ENCODE measurements around the gene COLEC11. TPM values are rescaled to one million over a fixed set of nuclear protein-coding genes. Genes with fewer than 3 reads are reported as not detected.

The COLEC11 gene
- total RNA-seq, 1 experiment from 2014 or later: 1.3 TPM

DNA sequence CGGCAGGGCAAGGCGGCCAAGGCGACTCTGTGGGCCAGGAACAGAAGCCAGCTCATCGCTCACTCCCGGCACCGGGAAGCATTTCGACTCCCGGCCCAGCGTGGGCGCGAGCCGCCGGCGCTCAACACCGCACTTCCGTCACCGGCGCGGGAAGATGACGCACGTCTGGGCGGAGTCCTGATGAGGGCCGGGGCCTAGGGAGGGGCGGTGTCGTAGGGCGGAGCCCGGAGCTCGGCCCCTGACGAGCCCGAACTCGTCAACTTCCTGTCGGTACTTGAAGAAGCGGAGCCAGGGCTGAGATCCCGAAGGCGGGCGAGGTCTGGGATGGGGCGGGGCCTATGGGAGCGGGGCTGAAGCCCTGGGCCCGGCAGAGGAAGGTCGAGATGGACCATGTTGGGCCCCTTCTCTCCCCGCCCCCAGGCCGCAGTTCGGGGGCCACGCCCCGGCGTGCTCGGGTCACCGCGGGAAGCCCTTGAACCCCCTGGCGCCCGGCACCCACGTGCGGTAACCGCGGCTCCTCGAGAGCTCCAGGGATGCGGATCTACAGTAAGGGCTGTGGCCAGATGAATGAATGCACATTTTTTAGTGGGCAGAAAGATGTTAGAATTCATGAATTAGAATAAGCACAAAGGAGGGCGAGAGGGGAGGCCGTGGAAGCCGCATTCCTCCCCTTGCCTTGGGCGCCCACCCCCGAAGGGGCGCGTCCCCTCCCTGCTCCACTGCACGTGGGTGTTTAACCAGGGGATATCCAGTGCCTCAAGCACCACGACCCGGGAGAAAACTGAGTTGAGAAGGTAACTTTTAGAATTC is 36.5 kb upstream of the COLEC11 start, which contains the start of gene RNASEH1:
Gene RNASEH1 (minus strand): TSS at position 129 of the 810 bp plus-strand sequence. CDS start 73 bp downstream, at position 56.
- ChIA-PET POLR2A (interaction anchor here (0.8 to 2.0 kb wide), 11 partner anchors 9 to 181 kb away, joined by 3 to 9 read pairs (median 4); partner anchors contain the start of genes ADI1 and EIPR1), CTCF (interaction anchor here (0.8 to 1.5 kb wide), 3 partner anchors 70 to 115 kb away, joined by 3 to 5 read pairs (median 4); no protein-coding TSS in a partner anchor)
- peak; percentile 99 for ATAC-seq
- DNase-seq (ENCODE audit: low spot score): peak; percentile 98
- Mint-ChIP-seq H3K27ac (peak within 1 kb of the TSS; percentile 95), H3K36me3 (peaks cover 50% of the 10 kb centered on the region), H3K27me3 (ENCODE audit: low read depth) (no peaks in the 10 kb centered on the region), H3K9me3 (no peaks in the 10 kb centered on the region), H3K4me3 (peak within 1 kb of the TSS; percentile 89), H3K4me1 (peaks cover 10% of the 10 kb centered on the region)
- peak; percentile 75; the same call in 1 of the 2 replicates for TF ChIP-seq ATF1 (CRISPR knock-in tag; IDR thresholded peaks at IDR 0.05)
- TF ChIP-seq HMGXB4 (CRISPR knock-in tag; IDR thresholded peaks at IDR 0.05): peak; percentile 57; the same call in 1 of the 2 replicates
- no peak for TF ChIP-seq OVOL2 (CRISPR knock-in tag; IDR thresholded peaks at IDR 0.05; ENCODE audit: borderline replicate concordance)
- peak; percentile 82 for TF ChIP-seq FOXK1 (CRISPR knock-in tag; IDR thresholded peaks at IDR 0.05)
- TF ChIP-seq NFE2L1 (CRISPR knock-in tag; IDR thresholded peaks at IDR 0.05): peak; percentile 41; the same call in 1 of the 2 replicates
- 0 out of 2 replicates have a peak, but pooled peaks have one; percentile 16 for TF ChIP-seq RELA (CRISPR knock-in tag; IDR thresholded peaks at IDR 0.05; ENCODE audit: borderline replicate concordance)
- no peak for TF ChIP-seq ZNF396 (CRISPR knock-in tag; IDR thresholded peaks at IDR 0.05; ENCODE audit: borderline replicate concordance)
- TF ChIP-seq GRHL2 (CRISPR knock-in tag; IDR thresholded peaks at IDR 0.05; ENCODE audit: insufficient replicate concordance, severe bottlenecking): no peak
- no peak for TF ChIP-seq ZNF263 (CRISPR knock-in tag; IDR thresholded peaks at IDR 0.05; ENCODE audit: low read depth)
- TF ChIP-seq, protein P1, sequence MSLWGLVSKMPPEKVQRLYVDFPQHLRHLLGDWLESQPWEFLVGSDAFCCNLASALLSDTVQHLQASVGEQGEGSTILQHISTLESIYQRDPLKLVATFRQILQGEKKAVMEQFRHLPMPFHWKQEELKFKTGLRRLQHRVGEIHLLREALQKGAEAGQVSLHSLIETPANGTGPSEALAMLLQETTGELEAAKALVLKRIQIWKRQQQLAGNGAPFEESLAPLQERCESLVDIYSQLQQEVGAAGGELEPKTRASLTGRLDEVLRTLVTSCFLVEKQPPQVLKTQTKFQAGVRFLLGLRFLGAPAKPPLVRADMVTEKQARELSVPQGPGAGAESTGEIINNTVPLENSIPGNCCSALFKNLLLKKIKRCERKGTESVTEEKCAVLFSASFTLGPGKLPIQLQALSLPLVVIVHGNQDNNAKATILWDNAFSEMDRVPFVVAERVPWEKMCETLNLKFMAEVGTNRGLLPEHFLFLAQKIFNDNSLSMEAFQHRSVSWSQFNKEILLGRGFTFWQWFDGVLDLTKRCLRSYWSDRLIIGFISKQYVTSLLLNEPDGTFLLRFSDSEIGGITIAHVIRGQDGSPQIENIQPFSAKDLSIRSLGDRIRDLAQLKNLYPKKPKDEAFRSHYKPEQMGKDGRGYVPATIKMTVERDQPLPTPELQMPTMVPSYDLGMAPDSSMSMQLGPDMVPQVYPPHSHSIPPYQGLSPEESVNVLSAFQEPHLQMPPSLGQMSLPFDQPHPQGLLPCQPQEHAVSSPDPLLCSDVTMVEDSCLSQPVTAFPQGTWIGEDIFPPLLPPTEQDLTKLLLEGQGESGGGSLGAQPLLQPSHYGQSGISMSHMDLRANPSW (CRISPR knock-in tag; conservative IDR thresholded peaks at IDR 0.05; ENCODE audit: low read depth): no peak
- peak; percentile 96 for TF ChIP-seq ZNF423 (CRISPR knock-in tag; IDR thresholded peaks at IDR 0.05)
- no peak; the same call in 1 of the 2 replicates for TF ChIP-seq CREB1 (CRISPR knock-in tag; IDR thresholded peaks at IDR 0.05)
- TF ChIP-seq, protein P2, sequence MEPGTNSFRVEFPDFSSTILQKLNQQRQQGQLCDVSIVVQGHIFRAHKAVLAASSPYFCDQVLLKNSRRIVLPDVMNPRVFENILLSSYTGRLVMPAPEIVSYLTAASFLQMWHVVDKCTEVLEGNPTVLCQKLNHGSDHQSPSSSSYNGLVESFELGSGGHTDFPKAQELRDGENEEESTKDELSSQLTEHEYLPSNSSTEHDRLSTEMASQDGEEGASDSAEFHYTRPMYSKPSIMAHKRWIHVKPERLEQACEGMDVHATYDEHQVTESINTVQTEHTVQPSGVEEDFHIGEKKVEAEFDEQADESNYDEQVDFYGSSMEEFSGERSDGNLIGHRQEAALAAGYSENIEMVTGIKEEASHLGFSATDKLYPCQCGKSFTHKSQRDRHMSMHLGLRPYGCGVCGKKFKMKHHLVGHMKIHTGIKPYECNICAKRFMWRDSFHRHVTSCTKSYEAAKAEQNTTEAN (CRISPR knock-in tag; IDR thresholded peaks at IDR 0.05): 0 out of 2 replicates have a peak, but pooled peaks have one; percentile 72
- TF ChIP-seq ZNF512 (CRISPR knock-in tag; IDR thresholded peaks at IDR 0.05; ENCODE audit: borderline replicate concordance): 0 out of 2 replicates have a peak, but pooled peaks have one; percentile 32
- TF ChIP-seq FOXP4 (CRISPR knock-in tag; IDR thresholded peaks at IDR 0.05): peak; percentile 28; the same call in 1 of the 2 replicates
- TF ChIP-seq FOXJ3 (CRISPR knock-in tag; IDR thresholded peaks at IDR 0.05; ENCODE audit: borderline replicate concordance): no peak
- TF ChIP-seq, protein P3, sequence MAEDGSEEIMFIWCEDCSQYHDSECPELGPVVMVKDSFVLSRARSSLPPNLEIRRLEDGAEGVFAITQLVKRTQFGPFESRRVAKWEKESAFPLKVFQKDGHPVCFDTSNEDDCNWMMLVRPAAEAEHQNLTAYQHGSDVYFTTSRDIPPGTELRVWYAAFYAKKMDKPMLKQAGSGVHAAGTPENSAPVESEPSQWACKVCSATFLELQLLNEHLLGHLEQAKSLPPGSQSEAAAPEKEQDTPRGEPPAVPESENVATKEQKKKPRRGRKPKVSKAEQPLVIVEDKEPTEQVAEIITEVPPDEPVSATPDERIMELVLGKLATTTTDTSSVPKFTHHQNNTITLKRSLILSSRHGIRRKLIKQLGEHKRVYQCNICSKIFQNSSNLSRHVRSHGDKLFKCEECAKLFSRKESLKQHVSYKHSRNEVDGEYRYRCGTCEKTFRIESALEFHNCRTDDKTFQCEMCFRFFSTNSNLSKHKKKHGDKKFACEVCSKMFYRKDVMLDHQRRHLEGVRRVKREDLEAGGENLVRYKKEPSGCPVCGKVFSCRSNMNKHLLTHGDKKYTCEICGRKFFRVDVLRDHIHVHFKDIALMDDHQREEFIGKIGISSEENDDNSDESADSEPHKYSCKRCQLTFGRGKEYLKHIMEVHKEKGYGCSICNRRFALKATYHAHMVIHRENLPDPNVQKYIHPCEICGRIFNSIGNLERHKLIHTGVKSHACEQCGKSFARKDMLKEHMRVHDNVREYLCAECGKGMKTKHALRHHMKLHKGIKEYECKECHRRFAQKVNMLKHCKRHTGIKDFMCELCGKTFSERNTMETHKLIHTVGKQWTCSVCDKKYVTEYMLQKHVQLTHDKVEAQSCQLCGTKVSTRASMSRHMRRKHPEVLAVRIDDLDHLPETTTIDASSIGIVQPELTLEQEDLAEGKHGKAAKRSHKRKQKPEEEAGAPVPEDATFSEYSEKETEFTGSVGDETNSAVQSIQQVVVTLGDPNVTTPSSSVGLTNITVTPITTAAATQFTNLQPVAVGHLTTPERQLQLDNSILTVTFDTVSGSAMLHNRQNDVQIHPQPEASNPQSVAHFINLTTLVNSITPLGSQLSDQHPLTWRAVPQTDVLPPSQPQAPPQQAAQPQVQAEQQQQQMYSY (CRISPR knock-in tag; IDR thresholded peaks at IDR 0.05): no peak
- no peak for TF ChIP-seq AR (CRISPR knock-in tag; IDR thresholded peaks at IDR 0.05)
